GM12878 (cell line): ENCODE measurements around the gene PEAR1. TPM values are rescaled to one million over a fixed set of nuclear protein-coding genes. Genes with fewer than 3 reads are reported as not detected.

Experiments used
- ATAC-seq: fragments of 200-7000 bp; cut with Tn5 transposase; 3 replicates; pipeline ENCODE4 v1.9.1; 2020; ENCODE audit warnings: mild to moderate bottlenecking, moderate library complexity
- BruUV-seq: library from RNA; stranded (reverse); fragments of 400-500 nt; replicated peaks from 2 replicates; lab custom pipeline; 2021; lab: Mats Ljungman, UMichigan
- CTCF ChIA-PET: fragments of 300-600 bp; sonication (Branson Sonifier 250); formaldehyde crosslinking; extraction: SDS; loops from one replicate; lab custom pipeline; 2021; ENCODE audit warnings: inconsistent platforms; lab: Yijun Ruan, JAX
- POLR2A ChIA-PET: fragments of 350-600 bp; formaldehyde crosslinking; extraction: SDS; loops from one replicate; lab custom pipeline; 2021; ENCODE audit warnings: inconsistent platforms; lab: Charles Lee
- RAD21 ChIA-PET: fragments of 300-600 bp; sonication (Branson Sonifier 250); formaldehyde crosslinking; loops from one replicate; lab custom pipeline; 2023; ENCODE audit warnings: antibody characterized with exemption; ENCODE audit not compliant: unreplicated experiment; lab: Charles Lee
- SMC1A ChIA-PET: fragments of 300-600 bp; sonication (Branson Sonifier 250); formaldehyde crosslinking; loops from one replicate; lab custom pipeline; 2023; ENCODE audit not compliant: unreplicated experiment, uncharacterized antibody; lab: Charles Lee
- DNase-seq: peaks from one replicate; pipeline ENCODE4 v3.0.0-alpha.2; 2011; ENCODE audit warnings: low read depth, low spot score
- FAIRE-seq: peaks from 3 replicates; lab custom pipeline; 2011; peaks lifted over from hg19 to GRCh38; lab: Jason Lieb, UNC
- H2AFZ ChIP-seq: 2 replicates; pipeline ENCODE4 v1.6.0; 2011; ENCODE audit warnings: low read depth, low read length, control low read depth; ENCODE audit not compliant: control insufficient read depth
- H3K27ac ChIP-seq: 2 replicates; pipeline ENCODE4 v1.5.1; 2011; ENCODE audit warnings: control low read depth; ENCODE audit not compliant: control insufficient read depth, insufficient read depth
- H3K27me3 ChIP-seq, 2 experiments: replicated peaks in 1 of 2; 2 replicates each; pipeline versions ENCODE4 v1.6.0 to v1.6.1; 2011; ENCODE audit warnings: low read length in 1 of 2; ENCODE audit not compliant: control insufficient read depth in 2 of 2, insufficient read depth in 2 of 2
- H3K36me3 ChIP-seq, 2 experiments: 2 replicates each; pipeline ENCODE4 v1.5.1; 2011; ENCODE audit warnings: low read length in 1 of 2; ENCODE audit not compliant: control insufficient read depth in 2 of 2, insufficient read depth in 2 of 2
- H3K4me1 ChIP-seq: 2 replicates; pipeline ENCODE4 v1.6.1; 2011; ENCODE audit warnings: mild to moderate bottlenecking, low read length, moderate library complexity, mixed read lengths; ENCODE audit not compliant: control insufficient read depth, insufficient read depth
- H3K4me2 ChIP-seq: 2 replicates; pipeline ENCODE4 v1.6.0; 2011; ENCODE audit warnings: control low read depth; ENCODE audit not compliant: control insufficient read depth, insufficient read depth
- H3K4me3 ChIP-seq: fragments of 200-600 bp; sonication (generic); 2 replicates; pipeline ENCODE4 v1.5.1; 2016
- H3K79me2 ChIP-seq: 2 replicates; pipeline ENCODE4 v1.6.0; 2011; ENCODE audit warnings: low read length; ENCODE audit not compliant: control insufficient read depth, insufficient read depth
- H3K9ac ChIP-seq: 2 replicates; pipeline ENCODE4 v1.8.0; 2011; ENCODE audit warnings: low read length, control low read depth, mixed read lengths; ENCODE audit not compliant: control insufficient read depth, insufficient read depth
- H3K9me3 ChIP-seq: replicated peaks from 3 replicates; pipeline ENCODE4 v1.5.1; 2011; ENCODE audit warnings: mild to moderate bottlenecking, low read length; ENCODE audit not compliant: control insufficient read depth, insufficient read depth
- H4K20me1 ChIP-seq: 2 replicates; pipeline ENCODE4 v1.6.0; 2011; ENCODE audit not compliant: control insufficient read depth, insufficient read depth
- CHD2 ChIP-seq: IDR thresholded peaks from 2 replicates; pipeline ENCODE4 v1.6.1; 2011; ENCODE audit warnings: low read depth, low read length, improper control_type of control experiment, borderline replicate concordance
- E4F1 ChIP-seq: fragments of 450-650 bp; IDR thresholded peaks from 2 replicates; pipeline ENCODE4 v1.6.1; 2018; ENCODE audit warnings: borderline replicate concordance, mild to moderate bottlenecking; ENCODE audit not compliant: partially characterized antibody
- EP300 ChIP-seq, 2 experiments: fragments of 150-350 bp in 1 of 2; IDR thresholded peaks; 2 replicates each; pipeline ENCODE4 v1.6.1; 2011 to 2012; ENCODE audit warnings: low read depth in 2 of 2, low read length in 2 of 2, borderline replicate concordance in 1 of 2, improper control_type of control experiment in 1 of 2, inconsistent platforms in 1 of 2; ENCODE audit not compliant: control insufficient read depth in 1 of 2
- MAX ChIP-seq: IDR thresholded peaks from 2 replicates; pipeline ENCODE4 v1.6.1; 2012; ENCODE audit warnings: low read depth, low read length, improper control_type of control experiment
- MYC ChIP-seq: IDR thresholded peaks from 2 replicates; pipeline ENCODE4 v1.6.1; 2011; ENCODE audit warnings: mild to moderate bottlenecking, low read length, moderate library complexity, inconsistent platforms; ENCODE audit not compliant: insufficient read depth, insufficient replicate concordance, insufficient read length, severe bottlenecking
- NR2C1 ChIP-seq: fragments of 450-650 bp; IDR thresholded peaks from 2 replicates; pipeline ENCODE4 v1.6.1; 2017; ENCODE audit warnings: antibody characterized with exemption, mild to moderate bottlenecking, moderate library complexity
- PML ChIP-seq: IDR thresholded peaks from 2 replicates; pipeline ENCODE4 v1.6.1; 2012; ENCODE audit warnings: low read length, inconsistent platforms
- RCOR1 ChIP-seq: conservative IDR thresholded peaks from 2 replicates; pipeline ENCODE4 v1.6.1; 2012; ENCODE audit warnings: low read depth, low read length, improper control_type of control experiment
- RUNX3 ChIP-seq: IDR thresholded peaks from 2 replicates; pipeline ENCODE4 v1.6.1; 2012; ENCODE audit warnings: low read length, inconsistent platforms
- SIX5 ChIP-seq: IDR thresholded peaks from 2 replicates; pipeline ENCODE4 v1.6.1; 2011; ENCODE audit warnings: mild to moderate bottlenecking, low read depth, low read length, moderate library complexity; ENCODE audit not compliant: severe bottlenecking
- SMC3 ChIP-seq: IDR thresholded peaks from 2 replicates; pipeline ENCODE4 v1.6.1; 2011; ENCODE audit warnings: low read length, improper control_type of control experiment, borderline replicate concordance
- SREBF1 ChIP-seq: IDR thresholded peaks from 2 replicates; pipeline ENCODE4 v1.6.1; 2012; ENCODE audit warnings: mild to moderate bottlenecking, low read length
- TARDBP ChIP-seq: IDR thresholded peaks from 2 replicates; pipeline ENCODE4 v1.6.1; 2016; ENCODE audit warnings: borderline replicate concordance
- TBL1XR1 ChIP-seq: IDR thresholded peaks from 2 replicates; pipeline ENCODE4 v1.6.1; 2012; ENCODE audit warnings: low read depth, low read length, improper control_type of control experiment
- USF2 ChIP-seq: IDR thresholded peaks from 2 replicates; pipeline ENCODE4 v1.6.1; 2011; ENCODE audit warnings: low read depth, low read length, improper control_type of control experiment, borderline replicate concordance
- WRNIP1 ChIP-seq: IDR thresholded peaks from 2 replicates; pipeline ENCODE4 v1.6.1; 2011; ENCODE audit warnings: low read depth, low read length, improper control_type of control experiment, borderline replicate concordance
- WGBS: methylation state at CpG from one replicate; pipeline ENCODE4 v1.1.6; 2016; ENCODE audit warnings: low lambda C conversion rate; ENCODE audit not compliant: insufficient replicate concordance, insufficient coverage; ENCODE audit errors: missing lambda C conversion rate; 5-methylcytosine and 5-hydroxymethylcytosine counted together
- in situ Hi-C: fragments of 300-500 bp; cut with MboI; formaldehyde crosslinking; loops from 9 replicates; pipeline ENCODE4 v1.14.3; 2018; ENCODE audit warnings: mixed read lengths
- intact Hi-C: fragments of 100-400 bp; cut with micrococcal nuclease; formaldehyde crosslinking; loops from one replicate; pipeline ENCODE4 v1.14.2; 2022; ENCODE audit not compliant: unreplicated experiment
- polyA plus RNA-seq, 11 experiments: library from polyadenylated mRNA; depleted of rRNA in 4 of 11; unstranded in 6 of 11; stranded (reverse) in 5 of 11; fragments of >200 nt; fragmentation: Nextera tagmentation in 4 of 11; fragmentation: Illumina TruSeq in 1 of 11; extraction: Ambion mirVana in 4 of 11; extraction: Trizol in 1 of 11; gene quantifications; 1 replicate in 1 of 11; 2 replicates in 10 of 11; pipeline versions ENCODE4 v1.2.1 to v1.2.3, GENCODE V29; 2011 to 2016; ENCODE audit warnings: inconsistent platforms in 2 of 11, missing spikeins in 2 of 11, low read depth in 1 of 11
- total RNA-seq, 4 experiments: library from RNA; depleted of rRNA in 3 of 4; stranded (reverse); fragments of >200 nt in 3 of 4; fragmentation: Illumina TruSeq in 1 of 4; extraction: Trizol in 1 of 4; gene quantifications; 2 replicates each; pipeline versions ENCODE4 v1.2.1 to v1.2.3, GENCODE V29; 2013 to 2021

PEAR1 gene
- total and polyA plus RNA-seq, 10 of the 15 experiments (the other 5 are each of a cell fraction or from before 2014, with no cell fraction given), result not detected

- TF ChIP-seq EP300 (IDR thresholded peaks at IDR 0.05; ENCODE audit: borderline replicate concordance in 1 of 2, control insufficient read depth in 1 of 2, low read depth in 2 of 2, low read length in 2 of 2), result no peak
- TF ChIP-seq TBL1XR1, result no peak
- TF ChIP-seq SIX5, result no peak
These were observed 55.6 kb downstream of the PEAR1 start (continued) for GRCh38 chr1:156949127-156949526.

GRCh38 chr1:156951371-156951770, 57.9 kb downstream of the PEAR1 start:
- H3K9me3 ChIP-seq, result no peaks in the 10 kb centered on the region
- WGBS, result 88% methylated on average over 5 of the region's 5 CpGs
- intact Hi-C loops, result no loop called here
- no TSS peak for BruUV-seq
- no peaks in the 10 kb centered on the region; a peak in 1 of 4 replicates for H3K27me3 ChIP-seq
- ATAC-seq (no peak), FAIRE-seq (no peak), DNase-seq (no peak)
- H3K36me3 ChIP-seq, result peaks cover 0 to 9% of the 10 kb centered on the region in 2 experiments; a peak in 3 of 4 replicates
- ChIA-PET RAD21 (no interaction called here), SMC1A (interaction anchor here (0.7 kb wide), 1 partner anchor 148 kb away, joined by 3 read pairs; no protein-coding TSS in a partner anchor), CTCF (no interaction called here), POLR2A (no interaction called here)
- in situ Hi-C loops, result no loop called here
- no peaks in the 10 kb centered on the region for H4K20me1 ChIP-seq
- TF ChIP-seq PML, result no peak
- TF ChIP-seq CHD2, result no peak
- no peak for TF ChIP-seq RCOR1
- no peak for TF ChIP-seq SREBF1
- no peak for TF ChIP-seq E4F1
- TF ChIP-seq SMC3, result no peak
- no peak for TF ChIP-seq WRNIP1
- TF ChIP-seq TARDBP, result no peak
- no peak for TF ChIP-seq RUNX3
- TF ChIP-seq MAX, result no peak
- no peak for TF ChIP-seq USF2
- no peak for TF ChIP-seq NR2C1
- TF ChIP-seq MYC, result no peak
- H3K27ac ChIP-seq, result no peak overlapping the region
- no peak overlapping the region for H2AFZ ChIP-seq
- H3K79me2 ChIP-seq, result no peaks in the 10 kb centered on the region
- H3K9ac ChIP-seq, result no peak overlapping the region
- no peaks in the 10 kb centered on the region for H3K4me1 ChIP-seq
- no peak overlapping the region for H3K4me2 ChIP-seq
- H3K4me3 ChIP-seq, result no peak overlapping the region
